ENCODE measurements around the gene MSH5.
"Not testable (repeated sequence)": the region's sequence is repeated elsewhere in the genome, so short reads cannot be mapped to it uniquely, and the experiment has no call there.

Gene MSH5

GRCh38 chr6:31806470-31807272 lies 66.9 kb downstream of the MSH5 start, which contains the start of gene LSM2:
LSM2 (minus strand) TSS chr6:31806966; CDS start chr6:31806757, 209 bp downstream.
- peak; percentile 97 for DNase-seq

GRCh38 chr6:31808599-31808998 lies 68.8 kb downstream of the MSH5 start:
- not testable (repeated sequence) for DNase-seq

DNA sequence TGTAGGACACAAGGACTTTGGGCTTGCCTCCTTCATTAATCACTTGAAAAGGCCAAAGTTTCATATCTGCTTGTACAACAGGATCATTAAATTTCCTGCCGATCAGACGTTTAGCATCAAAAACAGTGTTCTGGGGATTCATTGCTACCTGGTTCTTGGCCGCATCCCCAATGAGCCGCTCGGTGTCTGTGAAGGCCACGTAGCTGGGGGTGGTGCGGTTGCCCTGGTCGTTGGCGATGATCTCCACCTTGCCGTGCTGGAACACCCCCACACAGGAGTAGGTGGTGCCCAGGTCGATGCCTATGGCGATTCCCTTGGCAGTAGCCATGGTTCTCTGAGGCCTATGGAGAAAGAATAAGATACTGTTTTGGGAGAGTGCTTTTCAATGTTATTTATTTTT lies 71.8 kb downstream of the MSH5 start:
- no peak for DNase-seq
